Mammary epithelial cell (primary cell): ENCODE data around the gene ATG4C.

Source experiments
- EZH2 ChIP-seq: IDR thresholded peaks from 2 replicates; pipeline ENCODE4 v1.6.1; 2012; ENCODE audit warnings: low read length, inconsistent platforms, borderline replicate concordance
- TF ChIP-seq, protein P1 (sequence below), 2 donors: IDR thresholded peaks in 1 of 2; conservative IDR thresholded peaks in 1 of 2; 2 replicates each; pipeline ENCODE4 v1.5.1; 2011 to 2012; ENCODE audit warnings: inconsistent platforms in 2 of 2, low read length in 2 of 2, mild to moderate bottlenecking in 2 of 2, control low read depth in 1 of 2, low read depth in 1 of 2; ENCODE audit not compliant: insufficient read depth in 1 of 2; ENCODE audit errors: extremely low read depth in 1 of 2

DNA sequence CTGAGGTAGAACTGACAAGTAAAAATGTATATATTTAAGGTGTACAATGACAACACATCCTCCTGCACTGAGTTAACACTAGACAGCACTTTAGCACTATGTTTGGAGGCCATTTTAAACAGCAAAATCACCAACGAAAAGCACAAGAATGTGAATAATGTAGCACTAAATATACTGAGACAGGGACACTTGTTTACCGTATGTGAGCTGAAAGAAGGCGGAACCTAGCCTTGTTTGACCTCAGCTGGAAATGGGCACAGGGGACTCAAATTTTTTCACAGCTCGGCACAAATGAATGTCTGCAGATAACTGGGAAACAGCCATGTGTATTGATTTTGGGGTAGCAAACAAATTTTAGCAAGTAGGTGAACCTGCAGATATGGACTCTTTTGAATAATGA is 18.0 kb upstream of the ATG4C start:
- TF ChIP-seq, protein P1, sequence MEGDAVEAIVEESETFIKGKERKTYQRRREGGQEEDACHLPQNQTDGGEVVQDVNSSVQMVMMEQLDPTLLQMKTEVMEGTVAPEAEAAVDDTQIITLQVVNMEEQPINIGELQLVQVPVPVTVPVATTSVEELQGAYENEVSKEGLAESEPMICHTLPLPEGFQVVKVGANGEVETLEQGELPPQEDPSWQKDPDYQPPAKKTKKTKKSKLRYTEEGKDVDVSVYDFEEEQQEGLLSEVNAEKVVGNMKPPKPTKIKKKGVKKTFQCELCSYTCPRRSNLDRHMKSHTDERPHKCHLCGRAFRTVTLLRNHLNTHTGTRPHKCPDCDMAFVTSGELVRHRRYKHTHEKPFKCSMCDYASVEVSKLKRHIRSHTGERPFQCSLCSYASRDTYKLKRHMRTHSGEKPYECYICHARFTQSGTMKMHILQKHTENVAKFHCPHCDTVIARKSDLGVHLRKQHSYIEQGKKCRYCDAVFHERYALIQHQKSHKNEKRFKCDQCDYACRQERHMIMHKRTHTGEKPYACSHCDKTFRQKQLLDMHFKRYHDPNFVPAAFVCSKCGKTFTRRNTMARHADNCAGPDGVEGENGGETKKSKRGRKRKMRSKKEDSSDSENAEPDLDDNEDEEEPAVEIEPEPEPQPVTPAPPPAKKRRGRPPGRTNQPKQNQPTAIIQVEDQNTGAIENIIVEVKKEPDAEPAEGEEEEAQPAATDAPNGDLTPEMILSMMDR (conservative IDR thresholded peaks at IDR 0.05 in 1 of 2, IDR thresholded peaks at IDR 0.05 in 1 of 2; ENCODE audit: extremely low read depth in 1 of 2, insufficient read depth in 1 of 2, low read depth in 1 of 2, low read length in 2 of 2): no peak
- TF ChIP-seq EZH2: no peak
